ENCODE measurements around the gene ARHGEF38.
A peak's percentile ranks its signal among the peaks of the same experiment; 100 is the strongest.

ARHGEF38 gene

GRCh38 chr4:105551965-105552746 is at the start of gene ARHGEF38:
TSS of gene ARHGEF38 (plus strand) at chr4:105552620. CDS start at chr4:105552766, 146 bp downstream.
- peak; percentile 71 for DNase-seq

- no peak for DNase-seq
Observed at GRCh38 chr4:105503484-105503883, 48.9 kb upstream of the ARHGEF38 start.

GRCh38 chr4:105504744-105505143 is 47.7 kb upstream of the ARHGEF38 start:
- no peak for DNase-seq

- no peak for DNase-seq
Observed at GRCh38 chr4:105509291-105509690, 43.1 kb upstream of the ARHGEF38 start.

GRCh38 chr4:105509714-105510113 is 42.7 kb upstream of the ARHGEF38 start:
- DNase-seq: no peak

GRCh38 chr4:105510245-105510644 is 42.2 kb upstream of the ARHGEF38 start:
- DNase-seq: no peak

- no peak for DNase-seq
Observed at GRCh38 chr4:105520819-105521790, 31.3 kb upstream of the ARHGEF38 start.

GRCh38 chr4:105526656-105527055 is 25.8 kb upstream of the ARHGEF38 start:
- no peak for DNase-seq

GRCh38 chr4:105527081-105527480 is 25.3 kb upstream of the ARHGEF38 start:
- no peak for DNase-seq

- DNase-seq: no peak
Observed at GRCh38 chr4:105536601-105537000, 15.8 kb upstream of the ARHGEF38 start.

GRCh38 chr4:105541420-105541819 is 11.0 kb upstream of the ARHGEF38 start:
- no peak for DNase-seq

- no peak for DNase-seq
Observed at GRCh38 chr4:105542039-105542438, 10.4 kb upstream of the ARHGEF38 start.

GRCh38 chr4:105543346-105543745 is 9.1 kb upstream of the ARHGEF38 start:
- DNase-seq: no peak

GRCh38 chr4:105543881-105544280 is 8.5 kb upstream of the ARHGEF38 start:
- DNase-seq: no peak

GRCh38 chr4:105544520-105545286 is 7.7 kb upstream of the ARHGEF38 start:
- DNase-seq: no peak

- no peak for DNase-seq
Observed at GRCh38 chr4:105546086-105546485, 6.3 kb upstream of the ARHGEF38 start.

- DNase-seq: no peak
Observed at GRCh38 chr4:105547769-105548168, 4.7 kb upstream of the ARHGEF38 start.

GRCh38 chr4:105548483-105548882 is 3.9 kb upstream of the ARHGEF38 start:
- peak; percentile 56 for DNase-seq

GRCh38 chr4:105550641-105551040 is 1.8 kb upstream of the ARHGEF38 start:
- DNase-seq: no peak

GRCh38 chr4:105555409-105555808 is 3.0 kb downstream of the ARHGEF38 start:
- DNase-seq: no peak

- DNase-seq: no peak
Observed at GRCh38 chr4:105556206-105556605, 3.8 kb downstream of the ARHGEF38 start.

GRCh38 chr4:105558277-105558676 is 5.9 kb downstream of the ARHGEF38 start:
- DNase-seq: no peak

- no peak for DNase-seq
Observed at GRCh38 chr4:105560421-105560848, 8.0 kb downstream of the ARHGEF38 start.
